ENCODE data around the gene NME7. TPM values are rescaled to one million over a fixed set of nuclear protein-coding genes. Genes with fewer than 3 reads are reported as not detected.

Gene NME7
- total and polyA plus RNA-seq, 10 donors, result 4.0 to 22.0 (median 9.7) TPM

- H3K4me3 ChIP-seq, result no peak overlapping the region
- WGBS, 5 donors, result 83 to 99% (median 98%) methylated on average over 4 of the region's 4 CpGs
- TF ChIP-seq, protein P1, sequence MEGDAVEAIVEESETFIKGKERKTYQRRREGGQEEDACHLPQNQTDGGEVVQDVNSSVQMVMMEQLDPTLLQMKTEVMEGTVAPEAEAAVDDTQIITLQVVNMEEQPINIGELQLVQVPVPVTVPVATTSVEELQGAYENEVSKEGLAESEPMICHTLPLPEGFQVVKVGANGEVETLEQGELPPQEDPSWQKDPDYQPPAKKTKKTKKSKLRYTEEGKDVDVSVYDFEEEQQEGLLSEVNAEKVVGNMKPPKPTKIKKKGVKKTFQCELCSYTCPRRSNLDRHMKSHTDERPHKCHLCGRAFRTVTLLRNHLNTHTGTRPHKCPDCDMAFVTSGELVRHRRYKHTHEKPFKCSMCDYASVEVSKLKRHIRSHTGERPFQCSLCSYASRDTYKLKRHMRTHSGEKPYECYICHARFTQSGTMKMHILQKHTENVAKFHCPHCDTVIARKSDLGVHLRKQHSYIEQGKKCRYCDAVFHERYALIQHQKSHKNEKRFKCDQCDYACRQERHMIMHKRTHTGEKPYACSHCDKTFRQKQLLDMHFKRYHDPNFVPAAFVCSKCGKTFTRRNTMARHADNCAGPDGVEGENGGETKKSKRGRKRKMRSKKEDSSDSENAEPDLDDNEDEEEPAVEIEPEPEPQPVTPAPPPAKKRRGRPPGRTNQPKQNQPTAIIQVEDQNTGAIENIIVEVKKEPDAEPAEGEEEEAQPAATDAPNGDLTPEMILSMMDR (IDR thresholded peaks at IDR 0.05 in 8 of 11, conservative IDR thresholded peaks at IDR 0.05 in 3 of 11), result no peak
- TF ChIP-seq POLR2AphosphoS5 (IDR thresholded peaks at IDR 0.05), result no peak
- no peak for TF ChIP-seq POLR2A (IDR thresholded peaks at IDR 0.05)
- peaks cover 0 to 3% (median 0%) of the 10 kb centered on the region in 6 donors for H3K4me1 ChIP-seq
- no peak overlapping the region for H3K27ac ChIP-seq
- DNase-seq, result no peak
- H3K27me3 ChIP-seq (replicated peaks in 1 of 7), result no peaks in the 10 kb centered on the region
- peaks cover 0 to 16% (median 0%) of the 10 kb centered on the region in 6 donors for H3K36me3 ChIP-seq
- H3K9me3 ChIP-seq, result no peaks in the 10 kb centered on the region
- intact Hi-C loops (cut with DNase I; ENCODE audit: low total_unique reads), result no loop called here
Observed at GRCh38 chr1:169236880-169237279, 130.7 kb downstream of the NME7 start.

GRCh38 chr1:169236143-169236542 is 131.5 kb downstream of the NME7 start:
- peaks cover 0 to 16% (median 0%) of the 10 kb centered on the region in 6 donors for H3K36me3 ChIP-seq
- DNase-seq, result no peak
- WGBS, 5 donors, result 45 to 77% (median 59%) methylated on average over 1 of the region's 1 CpG

DNA sequence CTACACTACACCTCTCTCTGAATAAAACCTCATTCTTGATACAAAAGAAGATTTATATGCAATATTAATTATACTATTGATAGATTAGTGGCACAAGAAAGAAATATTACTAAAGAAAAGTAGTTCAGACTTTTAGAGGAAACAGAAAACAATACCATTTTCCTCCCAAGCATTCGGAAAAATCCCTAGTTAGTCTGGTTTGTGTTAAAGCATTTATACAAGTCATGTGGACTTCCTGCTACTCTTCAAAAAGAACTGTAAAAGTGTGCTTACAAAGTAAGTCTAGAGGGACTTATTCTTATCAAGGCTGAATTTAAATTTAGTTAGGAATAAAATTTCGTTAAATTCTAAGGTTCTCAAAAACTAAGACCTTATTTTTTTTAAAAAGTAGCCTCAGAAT is 132.0 kb downstream of the NME7 start:
- TF ChIP-seq, protein P1 (IDR thresholded peaks at IDR 0.05 in 8 of 11, conservative IDR thresholded peaks at IDR 0.05 in 3 of 11), result no peak
- TF ChIP-seq POLR2A (IDR thresholded peaks at IDR 0.05), result no peak
- no peak for TF ChIP-seq POLR2AphosphoS5 (IDR thresholded peaks at IDR 0.05)
- DNase-seq, result no peak
- 69 to 88% (median 76%) methylated on average over 2 of the region's 2 CpGs for WGBS, 5 donors
- Histone ChIP-seq H3K27ac (no peak overlapping the region), H3K9me3 (no peaks in the 10 kb centered on the region), H3K4me3 (no peak overlapping the region), H3K27me3 (replicated peaks in 1 of 7) (no peaks in the 10 kb centered on the region), H3K36me3 (peaks cover 0 to 16% (median 0%) of the 10 kb centered on the region in 6 donors), H3K4me1 (no peaks in the 10 kb centered on the region)
- intact Hi-C loops (cut with DNase I; ENCODE audit: low total_unique reads), result no loop called here

More at GRCh38 chr1:169236143-169236542, 131.5 kb downstream of the NME7 start:
- intact Hi-C loops (cut with DNase I; ENCODE audit: low total_unique reads), result no loop called here
- TF ChIP-seq, protein P1 (IDR thresholded peaks at IDR 0.05 in 8 of 11, conservative IDR thresholded peaks at IDR 0.05 in 3 of 11), result no peak
- TF ChIP-seq POLR2A (IDR thresholded peaks at IDR 0.05) (no peak), POLR2AphosphoS5 (IDR thresholded peaks at IDR 0.05) (no peak)
- no peak overlapping the region for H3K27ac ChIP-seq
- H3K9me3 ChIP-seq, result no peaks in the 10 kb centered on the region
- no peak overlapping the region for H3K4me3 ChIP-seq
- H3K4me1 ChIP-seq, result peaks cover 0 to 3% (median 0%) of the 10 kb centered on the region in 6 donors
- no peaks in the 10 kb centered on the region for H3K27me3 ChIP-seq (replicated peaks in 1 of 7)

GRCh38 chr1:169234780-169235179 is 132.8 kb downstream of the NME7 start:
- DNase-seq, result no peak
- 92 to 97% (median 93%) methylated on average over 3 of the region's 3 CpGs for WGBS, 5 donors
- intact Hi-C loops (cut with DNase I; ENCODE audit: low total_unique reads), result no loop called here
- H3K4me1 ChIP-seq, result no peaks in the 10 kb centered on the region
- H3K27ac ChIP-seq, result no peak overlapping the region
- no peaks in the 10 kb centered on the region for H3K9me3 ChIP-seq
- no peaks in the 10 kb centered on the region for H3K27me3 ChIP-seq (replicated peaks in 1 of 7)
- TF ChIP-seq, protein P1 (IDR thresholded peaks at IDR 0.05 in 8 of 11, conservative IDR thresholded peaks at IDR 0.05 in 3 of 11), result no peak
- TF ChIP-seq POLR2A (IDR thresholded peaks at IDR 0.05) (no peak), POLR2AphosphoS5 (IDR thresholded peaks at IDR 0.05) (no peak)
- H3K4me3 ChIP-seq, result no peak overlapping the region
- peaks cover 0 to 20% (median 0%) of the 10 kb centered on the region in 6 donors for H3K36me3 ChIP-seq
